NCI-H774 (cell line): ENCODE measurements around the gene PSMD3.
"Not testable (repeated sequence)": the region's sequence is repeated elsewhere in the genome, so short reads cannot be mapped to it uniquely, and the experiment has no call there.

ENCODE experiments used
- DNase-seq: peaks from one replicate; lab custom pipeline; 2025; lab: John Stamatoyannopoulos, UW

Gene PSMD3

GRCh38 chr17:39980351-39981206 lies at the start of gene PSMD3:
TSS of gene PSMD3 (plus strand) at chr17:39980807. CDS start at chr17:39980971, 164 bp downstream.
- peak; percentile 99 for DNase-seq

GRCh38 chr17:39933912-39934311 lies 46.7 kb upstream of the PSMD3 start:
- no peak for DNase-seq

DNA sequence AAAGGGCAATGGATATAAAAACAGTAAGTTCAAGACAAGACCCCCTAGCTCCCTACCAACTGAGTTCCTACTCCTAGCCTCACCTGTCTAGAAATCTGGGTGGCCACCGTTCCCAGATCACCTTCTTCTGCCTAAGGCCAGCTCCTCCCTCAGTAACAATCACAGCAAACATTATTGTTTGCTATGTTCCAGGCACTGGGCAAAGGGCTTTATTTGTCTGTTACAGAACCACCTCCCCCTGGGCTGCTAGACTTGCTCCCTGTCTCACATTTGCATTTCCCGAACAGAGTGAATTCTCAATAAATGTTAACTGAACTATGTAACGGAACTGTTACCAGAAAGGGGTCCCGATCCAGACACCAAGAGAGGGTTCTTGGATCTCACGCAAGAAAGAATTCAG lies 46.3 kb upstream of the PSMD3 start:
- no peak for DNase-seq

DNA sequence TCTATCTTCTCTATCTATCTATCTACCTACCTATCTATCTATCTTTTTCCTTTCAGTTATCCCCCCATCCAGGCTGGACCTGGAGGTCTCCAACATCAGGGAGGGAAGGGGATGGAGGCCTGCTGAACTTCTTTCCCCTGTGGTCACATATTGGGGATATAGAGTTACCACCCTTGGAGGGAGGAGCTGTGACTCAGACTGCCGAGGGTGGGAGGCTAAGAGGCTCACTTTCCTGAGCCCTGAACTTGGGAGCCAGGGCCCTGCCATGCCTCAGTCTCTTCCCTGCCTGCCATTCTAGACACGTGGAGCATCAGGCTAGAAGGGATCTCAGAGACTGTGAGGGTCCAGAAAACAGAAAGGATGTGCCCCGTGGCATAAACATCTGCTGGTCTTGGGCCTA lies 44.7 kb upstream of the PSMD3 start:
- no peak for DNase-seq

- DNase-seq, result no peak
Observed at GRCh38 chr17:39937447-39937846, 43.2 kb upstream of the PSMD3 start.

- no peak for DNase-seq
Observed at GRCh38 chr17:39938140-39938869, 42.3 kb upstream of the PSMD3 start.

DNA sequence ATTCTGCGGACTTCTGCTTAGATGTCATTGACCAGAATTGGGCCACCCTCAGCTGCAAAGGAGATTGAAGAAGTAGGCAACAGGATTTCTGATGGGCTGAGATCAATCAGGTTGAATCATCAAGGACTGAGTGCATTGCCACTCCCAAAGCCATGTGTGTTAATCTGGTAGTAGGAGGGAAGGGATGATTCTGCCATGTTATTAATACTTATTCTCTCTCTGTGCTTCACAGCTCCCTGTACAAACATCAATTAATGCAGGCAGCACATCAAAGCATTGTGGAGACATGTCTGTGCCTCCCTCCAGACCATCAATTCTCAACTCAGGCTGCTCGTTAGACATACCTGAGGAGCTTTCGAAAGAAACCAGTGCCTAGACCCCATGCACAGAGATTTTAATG lies 41.5 kb upstream of the PSMD3 start:
- no peak for DNase-seq

DNA sequence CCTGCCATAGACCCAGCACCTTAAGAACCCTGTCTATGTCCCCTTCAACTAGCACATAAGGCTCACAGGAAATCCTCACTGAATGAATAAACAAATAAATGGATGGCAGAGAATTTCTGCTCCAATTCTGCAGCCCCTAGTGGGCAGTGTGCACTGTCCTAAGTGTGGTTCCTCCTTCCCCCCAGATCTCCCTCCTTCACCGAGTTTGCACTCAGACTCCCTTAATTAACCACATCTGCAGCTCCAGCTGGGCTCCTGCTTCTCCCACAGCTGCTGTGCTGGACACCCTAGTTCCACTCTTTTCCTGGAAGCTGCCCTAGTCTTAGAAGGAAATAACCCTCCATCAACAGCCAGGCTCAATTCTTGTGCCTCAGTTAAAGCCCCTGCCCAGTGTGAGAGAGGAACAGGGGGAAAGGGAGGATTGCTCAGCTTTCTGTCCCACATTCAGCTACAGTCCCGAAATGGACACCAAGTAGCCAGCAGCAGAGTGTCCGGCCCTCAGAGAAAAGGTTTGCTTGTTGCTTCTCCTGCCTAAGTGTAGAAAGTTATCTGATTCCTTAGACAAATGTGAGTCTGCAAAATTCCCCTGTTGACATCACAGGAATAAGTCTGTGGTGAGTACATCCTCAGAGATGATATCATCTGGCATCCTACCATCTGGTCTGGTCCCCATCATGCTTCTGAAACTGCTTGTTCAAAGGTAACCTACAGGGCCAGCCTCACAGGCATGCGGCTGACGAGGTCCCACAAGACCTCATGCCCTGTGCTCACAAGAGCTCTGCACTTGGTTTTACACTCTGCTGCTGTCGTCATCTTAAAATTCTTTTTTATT lies 40.8 kb upstream of the PSMD3 start:
- DNase-seq, result no peak

DNA sequence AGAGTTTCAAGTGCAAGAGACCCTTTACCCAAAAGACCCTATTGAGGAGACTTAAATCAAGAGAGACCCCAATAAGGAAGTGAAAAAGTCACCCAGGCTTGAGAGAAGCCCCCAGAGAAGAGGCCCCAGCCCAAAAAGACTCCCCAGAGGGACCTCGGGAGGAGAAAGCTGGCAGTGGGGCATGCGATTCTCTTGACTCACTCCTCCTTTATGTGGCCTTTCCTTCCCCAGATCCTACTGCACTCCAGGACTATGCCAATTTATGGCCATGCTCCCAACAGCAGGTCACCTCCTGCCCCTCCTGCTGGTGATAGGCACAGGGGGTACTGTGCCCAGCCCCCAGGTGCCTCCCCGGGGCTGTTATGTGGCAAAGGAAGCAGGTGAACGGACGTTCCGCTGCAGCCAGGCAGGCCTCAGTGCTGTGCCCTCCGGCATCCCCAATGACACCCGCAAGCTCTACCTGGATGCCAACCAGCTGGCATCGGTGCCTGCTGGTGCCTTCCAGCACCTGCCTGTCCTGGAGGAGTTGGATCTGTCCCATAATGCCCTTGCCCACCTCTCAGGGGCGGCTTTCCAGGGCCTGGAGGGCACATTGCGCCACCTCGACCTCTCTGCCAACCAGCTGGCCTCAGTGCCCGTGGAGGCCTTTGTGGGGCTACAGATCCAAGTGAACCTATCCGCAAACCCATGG lies 36.8 kb upstream of the PSMD3 start:
- no peak for DNase-seq

DNA sequence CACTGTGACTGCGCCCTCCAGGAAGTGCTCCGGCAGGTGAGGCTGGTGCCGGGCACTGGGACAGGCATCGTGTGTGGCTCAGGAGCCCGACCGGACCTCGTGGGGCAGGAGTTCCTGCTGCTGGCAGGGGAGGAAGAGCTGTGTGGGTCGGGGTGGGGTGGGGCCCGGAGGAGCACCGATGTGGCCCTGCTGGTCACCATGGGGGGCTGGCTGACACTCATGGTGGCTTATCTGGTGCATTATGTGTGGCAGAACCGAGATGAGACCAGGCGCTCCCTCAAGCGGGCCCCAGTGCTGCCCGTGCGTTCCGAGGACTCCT lies 36.3 kb upstream of the PSMD3 start:
- no peak for DNase-seq

DNA sequence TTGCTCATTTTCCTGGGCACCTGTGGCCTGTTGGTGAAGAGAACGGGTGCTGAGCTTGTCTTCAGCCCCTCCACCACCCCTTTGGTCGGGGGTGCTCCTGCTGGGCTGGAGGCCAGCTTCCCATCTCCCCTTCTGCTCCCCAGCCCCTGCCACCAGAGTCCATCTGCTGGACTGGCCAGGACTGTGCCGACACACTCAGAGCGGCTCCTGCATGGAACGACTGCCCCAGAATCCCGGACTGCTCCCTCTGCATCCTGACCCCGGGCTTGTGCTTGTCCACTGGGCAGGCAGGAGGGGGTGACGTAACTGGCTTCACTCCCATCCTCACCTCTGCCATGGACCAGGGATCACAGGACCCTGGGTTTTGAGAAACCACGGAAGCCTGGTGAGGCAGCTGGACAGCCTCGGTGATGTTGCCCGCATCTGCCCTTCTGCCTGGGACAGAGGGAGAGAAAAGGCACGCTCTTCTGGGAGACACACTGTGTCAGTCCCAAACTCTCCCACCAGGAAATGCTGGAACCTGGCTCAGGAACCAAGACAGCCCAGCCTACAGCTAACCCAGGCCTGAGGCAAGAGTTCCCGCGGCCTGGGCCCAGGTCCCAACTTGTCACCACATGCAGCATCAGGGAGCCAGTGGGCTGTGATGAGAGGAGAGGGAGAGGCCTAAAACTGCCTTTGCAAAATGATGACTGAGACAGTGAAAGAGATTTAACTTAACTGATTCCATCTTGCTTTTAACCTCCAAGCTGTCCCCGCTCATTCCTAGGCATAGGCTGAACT lies 33.9 kb upstream of the PSMD3 start:
- no peak for DNase-seq

DNA sequence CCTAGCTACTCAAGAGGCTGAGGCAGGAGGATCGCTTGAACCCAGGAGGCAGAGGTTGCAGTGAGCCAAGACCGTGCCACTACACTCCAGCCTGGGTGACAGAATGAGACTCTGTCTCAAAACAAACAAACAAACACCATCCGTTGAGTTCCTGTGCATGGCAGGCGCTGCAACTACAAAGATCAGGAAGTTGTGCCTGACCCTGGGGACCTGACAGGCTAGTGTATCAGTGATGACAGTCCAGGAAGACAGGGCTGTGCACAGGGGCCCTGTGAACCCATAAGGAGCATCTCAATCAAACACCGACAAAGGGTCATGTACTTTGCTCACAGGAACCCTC lies 32.1 kb upstream of the PSMD3 start:
- DNase-seq, result not testable (repeated sequence)

GRCh38 chr17:39949028-39949427 lies 31.6 kb upstream of the PSMD3 start:
- no peak for DNase-seq

DNA sequence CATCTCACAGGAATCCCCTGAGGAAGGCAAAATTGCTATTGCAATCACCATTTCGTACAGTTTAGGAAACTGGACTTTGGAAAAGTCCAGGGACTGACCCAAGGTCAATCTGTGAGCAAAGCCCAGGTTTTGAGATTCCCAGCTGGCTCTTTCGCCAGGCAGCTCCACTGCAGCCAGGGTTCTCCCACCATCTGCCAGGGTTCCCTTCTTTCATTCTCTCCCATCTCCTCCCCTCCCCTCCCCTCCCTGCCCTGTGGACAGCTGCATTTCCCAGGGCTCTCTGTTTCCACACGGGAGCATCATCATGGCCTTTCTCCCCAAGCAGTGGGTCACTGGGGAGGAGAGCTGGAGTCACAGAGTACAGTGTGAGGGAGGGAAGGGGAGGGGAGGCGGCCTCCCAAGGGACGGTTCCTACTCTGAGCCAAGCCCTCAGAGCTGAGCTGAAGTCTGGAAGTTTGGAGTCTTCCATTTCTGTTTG lies 29.7 kb upstream of the PSMD3 start:
- no peak for DNase-seq

- no peak for DNase-seq
Observed at GRCh38 chr17:39951924-39952679, 28.5 kb upstream of the PSMD3 start.

- peak; percentile 99 for DNase-seq
Observed at GRCh38 chr17:39952680-39953470, 27.7 kb upstream of the PSMD3 start.

GRCh38 chr17:39953471-39953888 lies 27.1 kb upstream of the PSMD3 start:
- no peak for DNase-seq

DNA sequence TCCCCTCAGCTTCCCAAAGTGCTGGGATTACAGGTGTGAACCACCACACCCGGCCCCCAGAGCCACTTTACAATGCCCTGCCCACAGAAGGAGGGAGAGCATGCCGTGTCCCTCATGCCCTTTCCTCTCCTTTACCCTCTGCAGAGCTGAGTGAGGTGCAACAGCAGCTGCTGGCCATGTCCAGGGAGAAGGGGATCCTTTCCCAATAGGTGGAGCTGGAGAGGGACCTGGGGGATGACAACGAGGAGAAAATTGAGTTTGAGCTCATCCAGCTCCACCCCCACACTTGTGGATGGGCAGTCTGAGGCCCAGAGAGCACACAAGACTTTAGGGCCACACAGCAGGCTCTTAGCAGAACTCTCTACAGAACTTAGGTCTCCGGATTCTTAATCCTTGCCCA lies 25.7 kb upstream of the PSMD3 start:
- DNase-seq, result no peak

- DNase-seq, result no peak
Observed at GRCh38 chr17:39955726-39956225, 24.8 kb upstream of the PSMD3 start.
